Cardiac septum (tissue), 1 donor: Measurements from ENCODE around the gene MLXIP. TPM values are rescaled to one million over a fixed set of nuclear protein-coding genes. Genes with fewer than 3 reads are reported as not detected.
"Not testable (repeated sequence)": the region's sequence is repeated elsewhere in the genome, so short reads cannot be mapped to it uniquely, and the experiment has no call there.

Experiments used
- DNase-seq: peaks from one replicate; pipeline ENCODE4 v3.0.0-alpha.2; 2020; ENCODE audit warnings: low spot score
- intact Hi-C: fragments of 100-400 bp; cut with DNase I; formaldehyde crosslinking; loops from one replicate; pipeline ENCODE4 v1.14.0; 2022
- total RNA-seq: library from RNA; stranded (reverse); fragmentation: NEBNext Ultra II Directional; extraction: Animal tissue kit (Norgen Biotek cat#: 25700); gene quantifications from one replicate; pipeline ENCODE4 v1.2.1, GENCODE V29; 2021
- donor health status: DM: no; HTN: no; CAD: no.

The MLXIP gene
- total RNA-seq, 1 donor from 2014 or later = 24.7 TPM

- intact Hi-C loops = no loop called here
- DNase-seq = peak; percentile 61
Observed at GRCh38 chr12:122116707-122117535, 38.4 kb downstream of the MLXIP start.

GRCh38 chr12:122117979-122118378, 39.4 kb downstream of the MLXIP start:
- DNase-seq = peak; percentile 39
- intact Hi-C loops = no loop called here

GRCh38 chr12:122121341-122121740, 42.8 kb downstream of the MLXIP start:
- peak; percentile 22 for DNase-seq
- intact Hi-C loops = not testable (repeated sequence)

GRCh38 chr12:122121745-122122144, 43.2 kb downstream of the MLXIP start:
- intact Hi-C loops = no loop called here
- DNase-seq = peak; percentile 41

GRCh38 chr12:122123051-122123760, 44.6 kb downstream of the MLXIP start:
- intact Hi-C loops = loop anchor here (1.0 kb wide), 2 partner anchors 42 to 69 kb away; no protein-coding TSS in a partner anchor
- peak; percentile 76 for DNase-seq

- DNase-seq = peak; percentile 31
- intact Hi-C loops = loop anchor here (1.0 to 2.0 kb wide), 3 partner anchors 42 to 205 kb away; partner anchors contain the start of gene CFAP251
Observed at GRCh38 chr12:122123761-122124145, 45.2 kb downstream of the MLXIP start.

- DNase-seq = peak; percentile 66
Observed at GRCh38 chr12:122124370-122124769, 45.8 kb downstream of the MLXIP start.

GRCh38 chr12:122125452-122126341, 47.1 kb downstream of the MLXIP start:
- peak; percentile 76 for DNase-seq
- intact Hi-C loops = loop anchor here (2.0 to 5.0 kb wide), 2 partner anchors 67 to 207 kb away; partner anchors contain the start of gene CFAP251

More at GRCh38 chr12:122124370-122124769, 45.8 kb downstream of the MLXIP start:
- intact Hi-C loops = loop anchor here (2.0 kb wide), 1 partner anchor 206 kb away; the partner anchor contains the start of gene CFAP251

GRCh38 chr12:122126342-122126635, 47.7 kb downstream of the MLXIP start:
- intact Hi-C loops = loop anchor here (5.0 kb wide), 1 partner anchor 66 kb away; no protein-coding TSS in a partner anchor
- no peak for DNase-seq

GRCh38 chr12:122126713-122127597, 48.4 kb downstream of the MLXIP start:
- no peak for DNase-seq
- intact Hi-C loops = loop anchor here (5.0 kb wide), 1 partner anchor 65 kb away; no protein-coding TSS in a partner anchor

GRCh38 chr12:122127839-122128238, 49.3 kb downstream of the MLXIP start:
- intact Hi-C loops = loop anchor here (5.0 kb wide), 1 partner anchor 64 kb away; no protein-coding TSS in a partner anchor
- no peak for DNase-seq

- intact Hi-C loops = loop anchor here (5.0 kb wide), 1 partner anchor 64 kb away; no protein-coding TSS in a partner anchor
- no peak for DNase-seq
Observed at GRCh38 chr12:122128481-122128880, 49.9 kb downstream of the MLXIP start.

- intact Hi-C loops = loop anchor here (5.0 kb wide), 1 partner anchor 63 kb away; no protein-coding TSS in a partner anchor
- DNase-seq = no peak
Observed at GRCh38 chr12:122129131-122129530, 50.6 kb downstream of the MLXIP start.

- intact Hi-C loops = no loop called here
- DNase-seq = no peak
Observed at GRCh38 chr12:122130150-122130549, 51.6 kb downstream of the MLXIP start.

- intact Hi-C loops = no loop called here
- no peak for DNase-seq
Observed at GRCh38 chr12:122133192-122133950, 54.8 kb downstream of the MLXIP start.

- no peak for DNase-seq
- intact Hi-C loops = no loop called here
Observed at GRCh38 chr12:122135437-122136031, 57.0 kb downstream of the MLXIP start.

- intact Hi-C loops = no loop called here
- no peak for DNase-seq
Observed at GRCh38 chr12:122137229-122137628, 58.7 kb downstream of the MLXIP start.
